Adrenal gland (tissue), 12 donors: ENCODE data around the gene ARRDC3. TPM values are rescaled to one million over a fixed set of nuclear protein-coding genes. Genes with fewer than 3 reads are reported as not detected.
"Not testable (repeated sequence)": the region's sequence is repeated elsewhere in the genome, so short reads cannot be mapped to it uniquely, and the experiment has no call there.

Experiments used
- DNase-seq, 7 donors: peaks; one replicate each; pipeline ENCODE4 v3.0.0-alpha.2; 2019 to 2020
- H3K27ac ChIP-seq, 5 donors: fragments of 200-600 bp; sonication (generic) in 4 of 5; 1 replicate in 3 of 5; 2 replicates in 2 of 5; pipeline versions ENCODE4 v1.5.1 to v1.8.0; 2016 to 2020; ENCODE audit warnings: mild to moderate bottlenecking in 1 of 5
- H3K27me3 ChIP-seq: fragments of 200-600 bp; 2 replicates; pipeline ENCODE4 v1.8.0; 2021
- H3K36me3 ChIP-seq, 2 donors: fragments of 200-600 bp; replicated peaks in 1 of 2; 1 replicate in 1 of 2; 2 replicates in 1 of 2; pipeline versions ENCODE4 v1.5.1 to v1.8.0; 2018 to 2022
- H3K4me1 ChIP-seq, 2 donors: fragments of 200-600 bp; replicated peaks in 1 of 2; 1 replicate in 1 of 2; 2 replicates in 1 of 2; pipeline versions ENCODE4 v1.5.1 to v1.8.0; 2018 to 2021
- H3K4me3 ChIP-seq, 4 donors: fragments of 200-600 bp; sonication (generic) in 3 of 4; one replicate each; pipeline ENCODE4 v1.5.1; 2016 to 2018
- H3K9me3 ChIP-seq, 3 donors: fragments of 200-600 bp; sonication (generic) in 1 of 3; replicated peaks in 1 of 3; 1 replicate in 2 of 3; 2 replicates in 1 of 3; pipeline versions ENCODE4 v1.5.1 to v1.8.0; 2016 to 2021
- CTCF ChIP-seq, 6 experiments: fragments of 450-650 bp in 4 of 6; fragments of 200-600 bp in 2 of 6; sonication (generic) in 1 of 6; IDR thresholded peaks; 1 replicate in 5 of 6; 2 replicates in 1 of 6; pipeline versions ENCODE4 v1.5.1 to v1.8.0; 2016 to 2021; ENCODE audit warnings: antibody characterized with exemption in 6 of 6, mild to moderate bottlenecking in 2 of 6, moderate library complexity in 1 of 6
- POLR2A ChIP-seq, 2 donors: fragments of 450-650 bp; IDR thresholded peaks; one replicate each; pipeline ENCODE4 v1.6.1; 2017; ENCODE audit warnings: antibody characterized with exemption in 2 of 2, mild to moderate bottlenecking in 2 of 2, moderate library complexity in 1 of 2
- WGBS, 4 donors: extraction: QIAGEN DNeasy Blood & Tissue Kit in 2 of 4; methylation state at CpG; one replicate each; pipeline versions ENCODE4 v1.1.5 to v1.1.7; 2013 to 2017; 5-methylcytosine and 5-hydroxymethylcytosine counted together
- intact Hi-C, 2 donors: fragments of 100-400 bp; cut with DNase I; formaldehyde crosslinking; loops; one replicate each; pipeline versions ENCODE4 v1.14.1 to v1.15.0; 2022 to 2023
- polyA plus RNA-seq, 3 donors: library from polyadenylated mRNA; stranded (reverse); fragments of 200-250 nt in 2 of 3; fragments of 350-450 nt in 1 of 3; fragmentation: Illumina TruSeq in 1 of 3; extraction: RNeasy Lipid Tissue Mini Kit (QIAGEN cat#74804) in 1 of 3; gene quantifications; one replicate each; pipeline ENCODE4 v1.2.3, GENCODE V29; 2013 to 2014
- total RNA-seq, 9 donors: library from RNA; depleted of rRNA in 4 of 9; stranded (reverse); fragments of >200 nt in 4 of 9; fragments of 120-200 nt in 1 of 9; fragmentation: NEBNext Ultra II Directional in 1 of 9; extraction: Animal tissue kit (Norgen Biotek cat#: 25700) in 1 of 9; gene quantifications; one replicate each; pipeline versions ENCODE4 v1.1.0 to v1.2.4, GENCODE V29; 2013 to 2023
- donor health status: healthy with polysubstance abuse.
- donor health status: Bipolar disorder and iron deficiency.
- donor health status: DM: yes; HTN: yes; CAD: no.
- donor health status: DM: no; HTN: no; CAD: no.
- donor health status: DM: no; HTN: no; CAD: no.
- donor health status: DM: yes; HTN: yes; CAD: no.

ARRDC3 gene
- total and polyA plus RNA-seq, 12 donors = 36.1 to 410 (median 141) TPM

DNA sequence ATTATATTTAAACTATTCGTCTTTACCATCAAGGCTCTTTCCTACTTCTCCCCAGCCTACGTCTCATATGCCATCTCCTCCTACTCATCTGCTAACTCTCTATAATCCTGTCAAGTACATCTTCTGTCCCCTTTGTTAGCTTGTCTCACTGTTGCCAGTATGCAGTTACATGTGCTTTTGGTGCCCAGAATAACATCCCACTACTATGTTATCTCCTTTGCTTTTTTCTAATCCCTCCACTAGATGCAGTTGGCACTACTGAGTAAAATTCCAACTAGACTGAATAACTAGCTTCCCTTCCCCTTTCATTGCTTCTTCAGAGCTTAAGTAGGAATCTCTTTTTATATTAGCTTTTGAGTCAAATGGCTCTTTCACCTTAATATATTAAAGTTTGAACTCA, 3.0 kb upstream of the ARRDC3 start:
- Histone ChIP-seq H3K4me3 (no peak overlapping the region), H3K27me3 (no peaks in the 10 kb centered on the region), H3K9me3 (no peaks in the 10 kb centered on the region), H3K27ac (no peak overlapping the region), H3K36me3 (no peaks in the 10 kb centered on the region), H3K4me1 (peaks cover 7 to 10% of the 10 kb centered on the region in 2 donors)
- WGBS, 4 donors = 82 to 89% (median 87%) methylated on average over 2 of the region's 2 CpGs
- TF ChIP-seq POLR2A (IDR thresholded peaks at IDR 0.05) (no peak), CTCF (IDR thresholded peaks at IDR 0.05) (no peak)
- no peak for DNase-seq
- intact Hi-C loops = loop anchor here in 1 of 2 donors (10.0 kb wide), 1 partner anchor 271 kb away; no protein-coding TSS in a partner anchor

DNA sequence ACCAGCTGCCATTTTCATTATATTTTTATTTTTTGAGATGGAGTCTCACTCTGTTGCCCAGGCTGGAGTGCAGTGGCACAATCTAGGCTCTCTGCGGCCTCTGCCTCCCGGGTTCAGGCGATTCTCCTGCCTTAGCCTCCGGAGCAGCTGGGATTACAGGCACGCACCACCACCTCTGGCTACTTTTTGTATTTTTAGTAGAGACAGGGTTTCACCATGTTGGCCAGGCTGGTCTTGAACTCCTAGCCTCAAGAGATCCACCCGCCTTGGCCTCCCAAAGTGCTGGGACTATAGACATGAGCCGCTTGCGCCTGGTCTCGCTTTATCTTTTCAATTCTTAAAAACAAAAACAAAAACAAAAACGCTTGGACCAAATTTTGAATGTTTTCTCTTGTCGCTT, 2.5 kb upstream of the ARRDC3 start:
- WGBS, 4 donors = 91 to 92% (median 91%) methylated on average over 11 of the region's 11 CpGs
- not testable (repeated sequence) for H3K4me1 ChIP-seq, H3K9me3 ChIP-seq, H3K27me3 ChIP-seq, H3K36me3 ChIP-seq, H3K4me3 ChIP-seq, H3K27ac ChIP-seq, DNase-seq
- intact Hi-C loops = loop anchor here in 1 of 2 donors (10.0 kb wide), 1 partner anchor 271 kb away; no protein-coding TSS in a partner anchor

GRCh38 chr5:91384671-91385430, 1.7 kb upstream of the ARRDC3 start:
- intact Hi-C loops = loop anchor here (5.0 to 10.0 kb wide), 3 partner anchors 103 to 283 kb away; no protein-coding TSS in a partner anchor
- 6 to 11% (median 7%) methylated on average over 6 of the region's 6 CpGs for WGBS, 4 donors
- Histone ChIP-seq H3K27me3 (no peaks in the 10 kb centered on the region), H3K4me3 (peak overlapping the region in 1 of 4 donors; percentile 70), H3K4me1 (peaks cover 7 to 10% of the 10 kb centered on the region in 2 donors), H3K27ac (peak overlapping the region; percentile 92 to 98 (median 96)), H3K9me3 (no peaks in the 10 kb centered on the region), H3K36me3 (no peaks in the 10 kb centered on the region)
- TF ChIP-seq POLR2A (IDR thresholded peaks at IDR 0.05) (no peak), CTCF (IDR thresholded peaks at IDR 0.05) (peak; percentile 94 to 100 (median 99))
- peak in 5 of 7 donors; percentile 51 to 68 (median 59) for DNase-seq

GRCh38 chr5:91383956-91384300, 811 bp upstream of the ARRDC3 start:
- Histone ChIP-seq H3K4me3 (peak overlapping the region in 3 of 4 donors; percentile 42 to 70 (median 70)), H3K27ac (peak overlapping the region; percentile 92 to 98 (median 96)), H3K36me3 (no peaks in the 10 kb centered on the region), H3K9me3 (no peaks in the 10 kb centered on the region), H3K4me1 (peaks cover 7 to 11% of the 10 kb centered on the region in 2 donors), H3K27me3 (no peaks in the 10 kb centered on the region)
- peak in 5 of 7 donors; percentile 20 to 63 (median 48) for DNase-seq
- intact Hi-C loops = loop anchor here (5.0 to 10.0 kb wide), 3 partner anchors 102 to 282 kb away; no protein-coding TSS in a partner anchor
- WGBS, 4 donors = 1 to 3% (median 2%) methylated on average over 7 of the region's 7 CpGs
- TF ChIP-seq POLR2A (IDR thresholded peaks at IDR 0.05) (no peak), CTCF (IDR thresholded peaks at IDR 0.05) (no peak)
